NT2/D1 (cell line): ENCODE data around the gene LAP3.

Experiments used
- YY1 ChIP-seq: IDR thresholded peaks from 2 replicates; pipeline ENCODE4 v1.6.1; 2011; ENCODE audit not compliant: insufficient read length, insufficient read depth
- ZNF274 ChIP-seq: IDR thresholded peaks from 2 replicates; pipeline ENCODE4 v1.6.1; 2011; ENCODE audit warnings: mild to moderate bottlenecking, low read depth, low read length

DNA sequence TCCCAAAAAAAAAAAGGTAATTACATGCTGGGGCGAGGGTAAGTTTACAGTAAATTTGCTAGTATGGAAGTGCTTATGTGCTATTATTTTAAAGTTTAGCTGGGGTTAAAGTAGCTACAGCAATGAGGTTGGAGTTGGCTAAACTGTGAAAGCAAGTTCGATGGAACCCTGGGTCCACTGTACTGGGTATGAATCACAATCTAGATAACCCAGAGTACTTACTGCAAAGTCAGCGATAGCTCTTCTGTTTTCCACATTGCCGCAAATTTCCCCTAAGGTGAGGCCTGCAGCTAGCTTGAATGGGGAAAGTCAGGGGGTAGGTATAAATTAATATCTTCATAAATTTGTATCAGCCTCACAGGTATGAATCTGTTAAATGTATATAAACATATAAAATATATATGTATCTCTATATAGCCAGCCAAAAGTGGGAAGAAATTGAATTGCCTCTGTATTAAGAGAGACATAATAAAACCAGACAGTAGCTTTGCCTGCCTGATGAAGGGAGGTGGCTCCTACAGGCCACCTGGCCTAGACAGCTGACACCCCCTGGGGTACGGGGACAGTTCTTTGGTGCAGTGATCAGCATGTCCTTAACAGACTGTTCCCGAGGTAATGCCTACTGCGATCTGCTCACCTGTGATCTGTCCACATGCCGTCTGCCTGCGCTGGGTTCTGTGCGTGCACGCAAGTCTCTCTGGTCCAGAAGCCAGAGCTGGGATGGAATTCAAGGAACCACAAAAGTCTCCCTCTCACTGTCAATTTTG, 31.4 kb upstream of the LAP3 start:
- no peak for TF ChIP-seq ZNF274
- no peak for TF ChIP-seq YY1
